Adrenal gland (tissue), 12 donors: Measurements from ENCODE around the gene GSAP. TPM values are rescaled to one million over a fixed set of nuclear protein-coding genes. Genes with fewer than 3 reads are reported as not detected.

Source experiments
- DNase-seq, 7 donors: peaks; one replicate each; pipeline ENCODE4 v3.0.0-alpha.2; 2019 to 2020
- H3K27ac ChIP-seq, 5 donors: fragments of 200-600 bp; sonication (generic) in 4 of 5; 1 replicate in 3 of 5; 2 replicates in 2 of 5; pipeline versions ENCODE4 v1.5.1 to v1.8.0; 2016 to 2020; ENCODE audit warnings: mild to moderate bottlenecking in 1 of 5
- H3K27me3 ChIP-seq: fragments of 200-600 bp; 2 replicates; pipeline ENCODE4 v1.8.0; 2021
- H3K36me3 ChIP-seq, 2 donors: fragments of 200-600 bp; replicated peaks in 1 of 2; 1 replicate in 1 of 2; 2 replicates in 1 of 2; pipeline versions ENCODE4 v1.5.1 to v1.8.0; 2018 to 2022
- H3K4me1 ChIP-seq, 2 donors: fragments of 200-600 bp; replicated peaks in 1 of 2; 1 replicate in 1 of 2; 2 replicates in 1 of 2; pipeline versions ENCODE4 v1.5.1 to v1.8.0; 2018 to 2021
- H3K4me3 ChIP-seq, 4 donors: fragments of 200-600 bp; sonication (generic) in 3 of 4; one replicate each; pipeline ENCODE4 v1.5.1; 2016 to 2018
- H3K9me3 ChIP-seq, 3 donors: fragments of 200-600 bp; sonication (generic) in 1 of 3; replicated peaks in 1 of 3; 1 replicate in 2 of 3; 2 replicates in 1 of 3; pipeline versions ENCODE4 v1.5.1 to v1.8.0; 2016 to 2021
- CTCF ChIP-seq, 6 experiments: fragments of 450-650 bp in 4 of 6; fragments of 200-600 bp in 2 of 6; sonication (generic) in 1 of 6; IDR thresholded peaks; 1 replicate in 5 of 6; 2 replicates in 1 of 6; pipeline versions ENCODE4 v1.5.1 to v1.8.0; 2016 to 2021; ENCODE audit warnings: antibody characterized with exemption in 6 of 6, mild to moderate bottlenecking in 2 of 6, moderate library complexity in 1 of 6
- POLR2A ChIP-seq, 2 donors: fragments of 450-650 bp; IDR thresholded peaks; one replicate each; pipeline ENCODE4 v1.6.1; 2017; ENCODE audit warnings: antibody characterized with exemption in 2 of 2, mild to moderate bottlenecking in 2 of 2, moderate library complexity in 1 of 2
- WGBS, 4 donors: extraction: QIAGEN DNeasy Blood & Tissue Kit in 2 of 4; methylation state at CpG; one replicate each; pipeline versions ENCODE4 v1.1.5 to v1.1.7; 2013 to 2017; 5-methylcytosine and 5-hydroxymethylcytosine counted together
- intact Hi-C, 2 donors: fragments of 100-400 bp; cut with DNase I; formaldehyde crosslinking; loops; one replicate each; pipeline versions ENCODE4 v1.14.1 to v1.15.0; 2022 to 2023
- polyA plus RNA-seq, 3 donors: library from polyadenylated mRNA; stranded (reverse); fragments of 200-250 nt in 2 of 3; fragments of 350-450 nt in 1 of 3; fragmentation: Illumina TruSeq in 1 of 3; extraction: RNeasy Lipid Tissue Mini Kit (QIAGEN cat#74804) in 1 of 3; gene quantifications; one replicate each; pipeline ENCODE4 v1.2.3, GENCODE V29; 2013 to 2014
- total RNA-seq, 9 donors: library from RNA; depleted of rRNA in 4 of 9; stranded (reverse); fragments of >200 nt in 4 of 9; fragments of 120-200 nt in 1 of 9; fragmentation: NEBNext Ultra II Directional in 1 of 9; extraction: Animal tissue kit (Norgen Biotek cat#: 25700) in 1 of 9; gene quantifications; one replicate each; pipeline versions ENCODE4 v1.1.0 to v1.2.4, GENCODE V29; 2013 to 2023
- donor health status: healthy with polysubstance abuse.
- donor health status: Bipolar disorder and iron deficiency.
- donor health status: DM: yes; HTN: yes; CAD: no.
- donor health status: DM: no; HTN: no; CAD: no.
- donor health status: DM: no; HTN: no; CAD: no.
- donor health status: DM: yes; HTN: yes; CAD: no.

GSAP gene
- total and polyA plus RNA-seq, 12 donors: 10.3 to 56.1 (median 18.5) TPM

GRCh38 chr7:77439572-77439971 lies 23.4 kb upstream of the GSAP start:
- TF ChIP-seq CTCF (IDR thresholded peaks at IDR 0.05): peak in 4 of 6 experiments; percentile 21 to 39 (median 32)
- no peak for TF ChIP-seq POLR2A (IDR thresholded peaks at IDR 0.05)
- intact Hi-C loops: no loop called here
- 52 to 60% (median 54%) methylated on average over 5 of the region's 5 CpGs for WGBS, 4 donors
- Histone ChIP-seq H3K9me3 (no peaks in the 10 kb centered on the region), H3K27me3 (no peaks in the 10 kb centered on the region), H3K27ac (no peak overlapping the region), H3K4me1 (no peaks in the 10 kb centered on the region), H3K36me3 (no peaks in the 10 kb centered on the region), H3K4me3 (no peak overlapping the region)
- DNase-seq: peak in 6 of 7 donors; percentile 22 to 73 (median 46)

- no peak for TF ChIP-seq CTCF (IDR thresholded peaks at IDR 0.05)
- no peak for TF ChIP-seq POLR2A (IDR thresholded peaks at IDR 0.05)
- WGBS, 4 donors: 96 to 100% (median 98%) methylated on average over 1 of the region's 1 CpG
- no peaks in the 10 kb centered on the region for H3K9me3 ChIP-seq
- DNase-seq: no peak
- no peaks in the 10 kb centered on the region for H3K36me3 ChIP-seq
- no peaks in the 10 kb centered on the region for H3K27me3 ChIP-seq
- no peak overlapping the region for H3K4me3 ChIP-seq
- intact Hi-C loops: no loop called here
- H3K4me1 ChIP-seq: no peaks in the 10 kb centered on the region
- no peak overlapping the region for H3K27ac ChIP-seq
Observed at GRCh38 chr7:77438131-77438530, 22.0 kb upstream of the GSAP start.

- H3K27ac ChIP-seq: no peak overlapping the region
- H3K36me3 ChIP-seq: no peaks in the 10 kb centered on the region
- no peak overlapping the region for H3K4me3 ChIP-seq
- intact Hi-C loops: no loop called here
- no peak for DNase-seq
- 60 to 74% (median 72%) methylated on average over 3 of the region's 3 CpGs for WGBS, 4 donors
- H3K4me1 ChIP-seq: no peaks in the 10 kb centered on the region
- H3K9me3 ChIP-seq: no peaks in the 10 kb centered on the region
- no peaks in the 10 kb centered on the region for H3K27me3 ChIP-seq
- TF ChIP-seq POLR2A (IDR thresholded peaks at IDR 0.05) (no peak), CTCF (IDR thresholded peaks at IDR 0.05) (no peak)
Observed at GRCh38 chr7:77434570-77435275, 18.6 kb upstream of the GSAP start.

- Histone ChIP-seq H3K27ac (peak overlapping the region in 1 of 5 donors; percentile 26), H3K4me3 (no peak overlapping the region), H3K9me3 (no peaks in the 10 kb centered on the region), H3K36me3 (no peaks in the 10 kb centered on the region), H3K27me3 (no peaks in the 10 kb centered on the region), H3K4me1 (no peaks in the 10 kb centered on the region)
- intact Hi-C loops: no loop called here
- TF ChIP-seq POLR2A (IDR thresholded peaks at IDR 0.05) (no peak), CTCF (IDR thresholded peaks at IDR 0.05) (no peak)
- peak in 1 of 7 donors; percentile 29 for DNase-seq
- 74 to 79% (median 77%) methylated on average over 5 of the region's 5 CpGs for WGBS, 4 donors
Observed at GRCh38 chr7:77433901-77434300, 17.8 kb upstream of the GSAP start.
